GM18517 (cell line): ENCODE data around the gene MYBPC1.

Experiments used
- ATAC-seq: cut with Tn5 transposase; IDR thresholded peaks from one replicate; pipeline ENCODE4 v1.9.1; 2021; ENCODE audit warnings: mild to moderate bottlenecking, moderate library complexity; ENCODE audit not compliant: unreplicated experiment

Gene MYBPC1

DNA sequence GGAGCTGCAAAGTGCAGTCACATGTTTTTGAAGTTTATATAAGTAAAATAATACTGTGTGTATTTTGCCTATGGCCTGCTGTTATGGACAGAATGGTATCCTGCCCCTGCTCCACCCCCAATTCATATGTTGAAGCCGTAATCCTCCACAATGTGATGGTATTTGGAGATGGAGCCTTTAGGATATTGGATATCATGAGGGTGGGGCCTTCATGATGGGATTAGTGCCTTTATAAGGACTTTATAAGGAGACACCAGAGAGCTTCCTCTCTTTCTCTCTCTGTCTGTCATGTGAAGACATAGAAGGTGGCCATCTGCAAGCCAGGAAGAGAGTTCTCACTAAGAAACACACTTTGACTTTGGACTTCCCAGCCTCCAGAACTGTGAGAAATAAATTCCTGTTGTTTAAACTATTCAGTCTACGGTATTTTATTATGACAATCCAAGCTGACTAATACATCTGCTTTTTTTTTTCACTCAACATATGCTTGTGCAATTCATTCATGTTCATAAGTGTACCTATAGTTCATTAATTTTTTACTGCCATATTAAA lies 99.6 kb downstream of the MYBPC1 start:
- ATAC-seq, result no peak

DNA sequence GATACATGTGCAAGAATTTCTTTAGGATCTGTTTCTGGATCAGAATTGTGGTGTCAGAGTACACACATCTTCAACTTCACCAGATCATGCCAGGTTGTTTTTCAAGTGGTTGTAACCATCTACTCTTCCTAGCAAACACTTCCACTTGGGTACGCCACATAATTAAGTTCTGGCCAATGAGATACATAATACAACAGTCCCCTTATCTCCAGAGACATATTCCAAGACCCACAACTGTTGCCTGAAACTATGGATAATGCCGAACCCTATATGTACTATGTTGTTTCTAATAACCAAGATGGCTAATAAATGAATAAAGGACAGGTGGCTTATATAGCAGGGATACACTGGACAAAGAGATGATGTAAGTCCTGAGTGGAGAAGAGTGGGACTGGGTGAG lies 100.2 kb downstream of the MYBPC1 start:
- ATAC-seq, result no peak

DNA sequence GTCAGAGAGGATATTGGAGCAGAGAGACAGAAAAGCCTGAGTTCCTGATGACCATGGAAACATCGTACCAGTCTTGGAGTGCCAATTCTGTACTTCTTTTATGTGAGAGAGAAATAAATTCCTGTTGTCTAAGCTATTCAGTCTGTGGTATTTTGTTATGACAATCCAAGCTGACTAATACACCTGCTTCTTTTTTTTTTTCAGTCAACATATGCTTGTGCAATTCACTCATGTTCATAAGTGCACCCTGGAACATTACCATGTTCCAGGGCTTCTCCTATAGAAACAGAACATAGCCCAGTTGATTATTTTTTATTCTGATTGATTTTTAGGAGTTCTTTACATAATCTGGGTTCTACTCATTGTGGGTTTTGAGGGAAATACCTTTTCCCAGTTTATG lies 100.9 kb downstream of the MYBPC1 start:
- no peak for ATAC-seq

DNA sequence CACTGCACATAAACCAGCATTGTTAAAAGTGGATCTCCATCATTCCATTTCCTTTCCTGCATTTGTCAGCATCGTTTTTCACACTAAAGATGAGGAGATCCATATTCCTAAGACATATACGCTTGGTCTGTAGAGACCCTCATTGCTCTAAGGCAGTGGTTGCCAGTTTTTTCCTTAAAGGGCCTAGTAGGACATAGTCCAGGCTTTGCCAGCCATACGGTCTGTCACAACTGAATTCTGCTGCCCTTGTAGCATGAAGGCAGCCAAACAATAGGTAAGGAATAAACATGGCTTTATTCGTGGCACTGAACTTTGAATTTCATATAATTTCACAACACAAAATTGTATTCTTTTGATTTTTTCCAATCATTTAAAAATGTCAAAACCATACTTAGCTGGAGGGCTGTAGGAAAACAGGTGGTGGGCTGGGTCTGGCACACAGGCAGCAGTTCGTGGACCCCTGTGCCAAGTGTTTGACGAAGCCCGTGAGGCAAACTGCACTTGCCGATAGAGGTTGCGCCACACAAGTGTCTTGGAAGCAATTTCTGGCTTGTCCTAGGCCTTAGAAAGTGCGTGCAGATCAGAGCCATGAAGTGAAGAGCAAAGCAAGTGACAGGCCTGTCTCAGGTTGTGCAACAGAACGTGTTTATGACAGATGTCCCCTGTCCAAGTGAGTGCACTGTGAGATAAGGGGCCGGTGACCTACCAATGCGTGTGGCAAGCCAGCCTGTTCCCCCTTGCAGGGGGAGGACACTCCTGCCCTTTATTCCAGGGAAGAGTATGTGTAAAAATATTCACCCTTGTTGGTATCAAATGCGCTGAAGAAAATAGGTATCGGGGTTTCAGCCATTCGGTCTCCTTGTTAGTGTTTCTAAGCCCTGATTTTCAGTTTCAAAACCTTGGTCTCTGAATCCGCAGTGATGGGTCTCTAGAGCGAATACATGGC lies 101.8 kb downstream of the MYBPC1 start:
- ATAC-seq, result no peak

DNA sequence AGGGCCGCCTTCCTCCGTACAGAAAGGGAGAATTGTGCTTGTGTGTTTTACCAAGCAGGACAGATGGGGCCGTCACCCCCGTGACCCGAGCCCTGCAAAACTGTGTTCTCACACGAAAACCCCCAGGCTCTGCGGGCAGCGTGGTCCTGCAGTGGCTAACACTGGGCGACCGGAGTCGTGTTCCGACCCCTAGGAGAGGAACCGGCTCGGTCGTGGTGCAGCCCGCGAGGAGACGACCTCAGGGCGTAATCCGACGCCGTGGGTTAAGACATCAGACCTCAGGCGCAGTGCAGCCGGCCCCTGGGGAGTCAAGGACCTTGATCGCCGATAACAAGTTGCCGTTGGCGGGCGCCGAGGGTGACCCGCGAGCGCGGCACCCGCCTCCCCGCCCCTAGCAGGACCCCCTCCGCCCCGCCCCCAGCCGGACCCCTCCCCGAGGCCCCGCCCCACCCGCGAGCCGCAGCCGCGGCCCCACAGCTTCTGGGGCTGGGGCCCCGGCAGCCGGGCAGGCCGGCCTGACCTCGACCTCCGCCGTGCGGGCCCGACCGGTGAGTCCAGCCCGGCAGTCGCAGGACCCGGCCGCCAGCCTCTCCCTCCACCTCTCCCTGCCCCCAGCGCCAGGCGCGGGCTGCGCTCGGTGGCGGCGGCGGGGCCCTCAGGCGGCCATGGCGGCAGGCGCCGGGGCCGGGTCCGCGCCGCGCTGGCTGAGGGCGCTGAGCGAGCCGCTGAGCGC lies 102.6 kb downstream of the MYBPC1 start, which contains the start of gene CHPT1:
TSS of gene CHPT1 (plus strand) at position 444 of the 733 bp plus-strand sequence. CDS start at position 666, 222 bp downstream.
- peak; percentile 47 for ATAC-seq

DNA sequence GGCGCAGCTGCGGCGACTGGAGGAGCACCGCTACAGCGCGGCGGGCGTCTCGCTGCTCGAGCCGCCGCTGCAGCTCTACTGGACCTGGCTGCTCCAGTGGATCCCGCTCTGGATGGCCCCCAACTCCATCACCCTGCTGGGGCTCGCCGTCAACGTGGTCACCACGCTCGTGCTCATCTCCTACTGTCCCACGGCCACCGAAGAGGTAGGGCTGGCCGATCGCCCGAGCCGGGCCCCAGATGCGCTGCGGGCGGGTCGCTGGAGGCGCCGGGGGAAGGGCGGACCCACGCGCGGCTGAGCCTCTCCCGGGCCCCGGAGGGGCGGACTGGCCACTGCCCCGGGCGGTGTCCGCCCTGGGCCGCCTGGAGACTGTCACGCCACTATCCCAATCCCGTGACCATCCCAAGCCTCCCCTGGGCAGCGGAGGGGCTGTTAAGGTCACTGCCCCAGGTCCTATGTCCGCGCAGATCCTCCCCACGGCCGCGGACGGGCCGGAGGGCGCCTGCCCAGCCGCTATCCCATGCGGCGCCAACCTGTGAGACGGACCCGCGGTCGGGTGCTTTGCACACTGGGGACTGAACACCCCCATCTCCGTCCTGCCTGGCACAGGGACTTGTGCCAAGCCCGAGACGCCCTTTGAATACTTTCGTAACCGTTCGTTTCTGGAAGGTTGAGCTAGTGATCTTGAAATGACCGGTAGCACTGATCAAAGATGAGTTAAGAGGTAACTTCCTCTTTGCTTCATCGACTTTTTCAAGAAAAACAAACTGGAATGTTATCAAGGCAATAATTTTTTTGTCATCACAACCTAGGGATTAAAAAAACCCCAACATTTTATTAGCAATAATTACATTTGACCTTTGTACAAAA lies 103.4 kb downstream of the MYBPC1 start:
- ATAC-seq, result peak; percentile 30

DNA sequence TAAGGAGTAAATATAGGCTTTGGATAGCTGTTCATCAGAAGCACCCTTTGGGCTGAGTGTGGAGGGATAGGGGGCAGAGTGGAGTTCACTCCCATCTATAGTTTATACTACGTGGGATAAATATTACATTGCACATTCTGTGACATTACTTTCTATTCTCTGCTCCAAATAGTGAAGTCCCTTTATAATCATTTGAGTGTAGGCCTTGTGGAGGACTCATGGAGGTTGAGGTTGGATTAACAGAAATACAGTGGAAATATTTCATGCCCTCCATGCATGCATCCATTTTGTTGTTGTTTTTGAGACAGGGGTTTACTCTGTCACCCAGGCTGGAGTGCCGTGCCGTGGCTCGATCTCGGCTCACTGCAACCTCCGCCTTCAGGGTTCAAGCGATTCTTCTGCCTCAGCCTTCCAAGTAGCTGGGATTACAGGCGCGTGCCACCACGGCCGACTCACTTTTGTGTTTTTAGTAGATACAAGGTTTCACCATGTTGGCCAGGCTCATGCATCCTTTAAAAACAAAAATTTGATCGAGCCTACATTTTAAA lies 104.1 kb downstream of the MYBPC1 start:
- no peak for ATAC-seq

DNA sequence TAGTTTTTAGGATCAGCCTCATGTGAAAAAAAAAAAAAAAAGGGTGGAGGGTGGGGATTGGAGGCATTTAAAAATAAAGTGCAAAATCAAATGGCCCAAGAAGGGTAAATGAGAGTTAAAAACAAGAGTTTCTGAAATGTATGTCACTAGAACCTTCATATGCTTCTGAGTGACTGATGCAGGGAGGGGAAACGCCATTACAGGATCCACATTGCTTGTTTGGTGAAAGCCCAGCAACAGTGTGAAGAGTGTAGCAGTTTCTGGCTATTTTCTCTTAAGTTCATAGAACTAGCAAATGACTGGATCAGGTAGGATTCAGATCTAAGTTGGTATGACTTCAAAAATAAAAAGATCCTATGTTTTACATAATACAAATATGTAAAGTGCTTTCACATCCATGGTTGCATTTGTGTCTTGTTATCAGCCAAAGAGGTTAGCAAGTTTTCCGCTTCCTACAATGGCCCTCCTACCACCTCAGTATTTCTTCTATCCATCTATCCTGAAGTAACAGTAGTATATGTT lies 105.6 kb downstream of the MYBPC1 start:
- ATAC-seq, result no peak

DNA sequence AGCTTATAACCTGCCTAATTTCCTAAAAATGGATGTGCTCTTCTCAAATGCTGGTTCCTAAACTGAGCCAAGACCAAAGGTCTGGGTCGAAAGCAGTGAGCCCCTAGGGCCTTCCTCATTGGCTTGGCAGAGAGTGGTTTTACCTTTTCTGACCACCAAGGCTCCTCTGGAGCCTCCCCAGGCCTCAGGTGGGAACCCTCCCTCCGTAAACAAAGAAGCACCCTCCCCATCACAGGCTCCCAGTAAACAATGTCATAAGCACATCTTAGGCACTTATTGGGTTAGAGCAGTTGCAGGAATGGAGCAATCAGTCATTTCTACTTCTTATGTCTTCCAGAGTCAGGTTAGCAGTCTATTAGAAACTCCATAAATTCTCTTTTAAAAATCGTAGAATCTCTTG lies 108.7 kb downstream of the MYBPC1 start:
- no peak for ATAC-seq

DNA sequence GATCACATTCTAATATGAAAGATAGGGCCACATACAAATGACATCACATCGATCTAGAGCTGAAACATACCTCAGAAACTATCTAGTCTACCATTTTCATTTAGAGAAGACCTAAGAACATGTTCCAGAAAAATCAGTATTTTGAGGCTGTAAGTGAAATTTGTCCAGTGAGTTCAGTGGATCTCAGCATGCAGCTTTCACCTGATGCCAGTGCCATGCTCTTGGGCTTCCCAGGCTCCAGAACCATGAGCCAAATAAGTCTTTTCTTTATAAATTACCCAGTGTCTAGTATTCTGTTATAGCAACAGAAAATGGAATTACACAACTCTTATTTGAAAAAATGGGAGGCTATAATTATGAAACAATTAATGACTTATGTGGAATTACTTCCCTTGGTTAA lies 111.6 kb downstream of the MYBPC1 start:
- no peak for ATAC-seq

DNA sequence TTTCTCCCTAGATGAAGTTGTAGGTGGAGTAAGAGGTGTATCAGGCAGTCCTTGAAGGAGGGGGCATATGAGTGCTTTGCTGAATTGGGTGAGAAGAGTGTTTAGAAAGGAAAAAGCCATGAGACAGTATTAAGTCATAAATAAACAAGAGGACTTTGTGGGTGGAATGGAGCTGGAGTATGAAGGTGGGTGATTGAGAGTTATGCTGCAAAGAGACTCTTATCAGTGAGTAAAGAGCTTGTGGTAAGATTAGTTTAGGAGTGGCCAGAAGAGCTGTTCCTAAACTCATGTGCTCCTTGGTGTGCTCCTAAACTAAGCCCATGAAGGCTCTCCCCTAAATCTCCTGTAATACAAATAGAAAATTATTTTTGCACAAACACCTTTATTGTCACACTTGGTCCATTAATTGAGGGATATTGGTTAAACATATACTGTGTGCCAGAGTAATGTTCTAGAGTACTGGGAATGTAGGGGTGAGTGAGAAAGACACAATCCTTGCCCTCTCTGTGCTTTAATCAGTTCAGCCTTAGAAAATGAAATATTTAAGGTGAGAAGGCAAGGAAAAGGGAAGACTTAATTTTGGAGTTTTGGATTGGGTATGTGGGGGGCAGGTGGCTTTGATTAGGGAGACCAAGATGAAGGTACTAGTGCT lies 112.5 kb downstream of the MYBPC1 start:
- no peak for ATAC-seq

DNA sequence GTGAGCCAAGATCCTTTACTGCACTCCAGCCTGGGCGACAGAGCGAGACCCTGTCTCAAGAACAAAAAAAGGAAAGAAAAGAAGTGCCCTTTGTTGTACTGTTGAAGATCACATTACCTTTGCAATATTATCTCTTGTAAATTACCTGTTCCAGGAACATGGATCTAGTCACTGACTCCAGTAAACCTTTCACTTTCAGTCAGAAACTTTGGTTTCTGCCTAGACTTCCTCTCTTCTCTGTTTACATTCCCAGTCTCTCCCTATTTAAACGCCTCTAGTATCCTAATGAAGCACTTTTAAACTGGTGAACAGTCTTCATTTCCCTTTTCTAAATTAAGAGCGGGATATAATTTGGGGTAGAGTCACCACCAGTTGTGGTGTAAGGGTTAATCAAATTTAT lies 115.5 kb downstream of the MYBPC1 start:
- ATAC-seq, result no peak

DNA sequence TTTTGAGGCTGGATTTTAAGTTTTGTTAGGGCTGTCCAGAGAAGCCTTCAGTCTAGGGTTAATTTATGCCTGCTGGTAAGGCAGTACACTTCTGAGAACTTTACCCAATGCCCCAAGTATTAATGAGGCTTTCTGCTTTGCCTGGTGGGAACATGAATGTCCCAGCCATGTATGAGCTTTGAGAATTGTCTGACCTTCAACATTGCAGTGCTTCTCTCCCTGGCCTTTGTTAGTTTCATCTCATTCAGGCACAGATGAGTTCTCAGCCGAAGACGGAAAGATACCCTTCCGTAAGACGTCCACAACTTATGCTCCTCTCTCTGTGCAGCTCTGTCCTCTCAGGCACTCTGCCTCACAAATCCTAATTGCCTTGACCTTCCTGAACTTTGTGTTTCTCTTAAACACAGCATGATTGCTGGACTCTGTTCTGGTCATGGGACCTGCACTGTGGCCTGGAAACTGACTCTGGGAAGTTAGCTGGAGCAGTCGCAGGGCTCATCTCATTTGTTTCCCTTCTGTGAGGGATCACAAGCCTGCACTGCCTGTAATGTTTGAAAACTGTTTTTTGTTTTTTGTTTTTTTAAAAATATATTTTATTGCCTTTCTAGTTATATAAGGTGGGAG lies 118.4 kb downstream of the MYBPC1 start:
- ATAC-seq, result no peak

DNA sequence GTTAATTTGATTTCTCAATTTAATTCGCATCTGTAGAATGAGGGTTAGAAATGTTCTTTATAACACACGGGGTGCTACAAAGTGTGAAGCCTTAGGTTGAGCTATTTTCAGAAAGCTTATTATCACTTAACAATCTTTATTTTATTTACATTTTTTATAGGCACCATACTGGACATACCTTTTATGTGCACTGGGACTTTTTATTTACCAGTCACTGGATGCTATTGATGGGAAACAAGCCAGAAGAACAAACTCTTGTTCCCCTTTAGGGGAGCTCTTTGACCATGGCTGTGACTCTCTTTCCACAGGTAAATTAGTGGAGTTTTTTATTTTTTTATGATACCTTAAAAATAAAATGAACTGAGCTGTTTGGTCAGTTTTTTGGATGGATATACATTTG lies 119.2 kb downstream of the MYBPC1 start:
- no peak for ATAC-seq

DNA sequence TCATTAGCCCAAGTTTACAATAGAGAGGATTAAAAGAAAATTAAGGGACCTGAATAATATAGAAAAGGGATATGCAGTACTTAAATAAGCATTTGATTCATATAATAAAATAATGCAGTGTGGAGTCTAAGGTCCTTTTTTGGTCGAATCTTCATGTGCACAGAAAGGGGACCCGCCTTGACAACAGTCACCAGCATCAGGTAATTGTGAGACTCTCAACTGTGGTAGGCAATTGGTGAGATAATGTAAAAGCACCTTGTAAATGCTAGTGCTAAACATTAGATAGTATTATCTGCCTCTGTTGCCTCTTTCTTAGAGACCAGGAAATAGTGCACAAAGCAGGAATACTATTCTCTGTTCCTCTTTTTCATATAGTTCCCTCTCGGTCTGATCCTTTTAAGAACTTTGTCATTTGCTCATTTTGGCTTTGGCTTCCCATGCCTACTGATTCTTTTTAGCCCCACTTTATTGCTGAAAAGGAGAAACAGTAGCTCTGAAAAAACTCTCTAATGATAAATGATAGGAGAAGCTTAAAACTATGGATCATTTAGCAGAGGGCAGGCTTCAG lies 120.2 kb downstream of the MYBPC1 start:
- ATAC-seq, result no peak

DNA sequence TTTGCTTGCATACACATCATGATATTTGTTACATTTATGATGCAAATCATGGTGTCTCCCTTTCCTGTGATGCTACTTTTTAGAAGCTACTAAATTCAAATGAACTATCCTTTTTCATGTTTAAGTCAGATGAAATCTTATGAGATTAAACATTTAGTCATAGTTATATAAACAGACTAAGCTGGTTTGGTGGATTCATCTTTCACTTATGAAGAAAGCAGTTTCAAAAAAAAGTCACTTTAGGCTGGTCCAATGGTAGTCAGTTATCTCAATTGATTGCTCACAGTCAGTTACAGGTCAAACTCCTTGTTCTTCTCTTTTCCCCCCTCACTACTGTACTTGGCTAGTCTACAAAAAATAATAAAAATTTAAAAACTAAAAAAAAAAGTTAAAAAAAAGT lies 124.8 kb downstream of the MYBPC1 start:
- ATAC-seq, result no peak

DNA sequence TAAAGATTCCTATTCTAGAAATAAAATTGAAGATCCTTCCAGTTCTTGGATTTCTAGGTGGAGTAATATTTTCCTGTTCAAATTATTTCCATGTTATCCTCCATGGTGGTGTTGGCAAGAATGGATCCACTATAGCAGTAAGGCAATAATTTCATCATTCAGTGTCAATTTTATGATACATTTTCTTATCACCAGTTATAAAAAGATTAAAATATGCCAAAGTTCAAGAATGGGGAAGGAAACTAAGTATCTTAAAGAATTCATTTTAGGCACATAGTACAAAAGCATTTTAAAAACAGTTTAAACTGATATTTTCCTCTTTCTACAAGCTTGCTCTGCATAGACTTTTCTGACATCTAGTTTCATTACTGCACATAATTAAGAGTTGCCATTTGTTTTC lies 125.3 kb downstream of the MYBPC1 start:
- no peak for ATAC-seq

DNA sequence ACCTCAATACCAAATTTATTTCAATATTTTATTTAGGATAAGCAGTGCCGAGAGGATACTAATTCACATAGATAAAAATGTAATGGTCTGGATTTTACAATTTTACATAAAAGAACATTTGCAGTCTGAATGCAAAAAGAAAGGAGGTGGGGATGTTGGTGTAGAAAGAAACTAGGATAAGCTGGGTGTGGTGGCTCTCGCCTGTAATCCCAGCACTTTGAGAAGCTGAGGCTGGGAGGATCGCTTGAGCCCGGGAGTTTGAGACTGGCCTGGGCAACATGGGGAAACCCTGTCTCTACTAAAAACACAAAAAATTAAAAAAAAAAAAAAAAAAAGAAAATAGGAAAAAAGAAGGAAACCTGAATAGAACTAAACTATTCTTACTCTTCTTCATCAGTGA lies 127.6 kb downstream of the MYBPC1 start:
- ATAC-seq, result no peak

DNA sequence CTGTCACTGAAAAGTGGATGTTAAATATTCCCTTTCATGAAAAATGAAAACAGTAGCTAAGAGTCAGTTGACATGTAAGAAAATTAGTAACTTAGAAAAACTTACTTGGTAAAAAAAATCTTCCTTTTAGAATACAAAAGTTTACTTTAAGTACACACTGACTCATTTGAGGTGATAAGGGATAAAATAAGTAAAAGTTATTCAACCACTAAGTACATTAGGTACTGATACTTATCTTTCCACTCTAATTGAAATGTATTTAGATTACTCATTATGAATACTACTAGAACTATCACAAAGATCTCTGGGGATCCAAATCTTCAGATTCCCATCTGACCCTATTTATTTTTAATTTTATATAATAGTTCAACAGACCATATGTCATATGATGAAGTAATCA lies 132.3 kb downstream of the MYBPC1 start:
- no peak for ATAC-seq
